ENCODE data around the gene IGFALS. TPM values are rescaled to one million over a fixed set of nuclear protein-coding genes. Genes with fewer than 3 reads are reported as not detected.

Gene IGFALS
- total RNA-seq, 2 donors from 2014 or later: 0.12 TPM; not detected in 1

DNA sequence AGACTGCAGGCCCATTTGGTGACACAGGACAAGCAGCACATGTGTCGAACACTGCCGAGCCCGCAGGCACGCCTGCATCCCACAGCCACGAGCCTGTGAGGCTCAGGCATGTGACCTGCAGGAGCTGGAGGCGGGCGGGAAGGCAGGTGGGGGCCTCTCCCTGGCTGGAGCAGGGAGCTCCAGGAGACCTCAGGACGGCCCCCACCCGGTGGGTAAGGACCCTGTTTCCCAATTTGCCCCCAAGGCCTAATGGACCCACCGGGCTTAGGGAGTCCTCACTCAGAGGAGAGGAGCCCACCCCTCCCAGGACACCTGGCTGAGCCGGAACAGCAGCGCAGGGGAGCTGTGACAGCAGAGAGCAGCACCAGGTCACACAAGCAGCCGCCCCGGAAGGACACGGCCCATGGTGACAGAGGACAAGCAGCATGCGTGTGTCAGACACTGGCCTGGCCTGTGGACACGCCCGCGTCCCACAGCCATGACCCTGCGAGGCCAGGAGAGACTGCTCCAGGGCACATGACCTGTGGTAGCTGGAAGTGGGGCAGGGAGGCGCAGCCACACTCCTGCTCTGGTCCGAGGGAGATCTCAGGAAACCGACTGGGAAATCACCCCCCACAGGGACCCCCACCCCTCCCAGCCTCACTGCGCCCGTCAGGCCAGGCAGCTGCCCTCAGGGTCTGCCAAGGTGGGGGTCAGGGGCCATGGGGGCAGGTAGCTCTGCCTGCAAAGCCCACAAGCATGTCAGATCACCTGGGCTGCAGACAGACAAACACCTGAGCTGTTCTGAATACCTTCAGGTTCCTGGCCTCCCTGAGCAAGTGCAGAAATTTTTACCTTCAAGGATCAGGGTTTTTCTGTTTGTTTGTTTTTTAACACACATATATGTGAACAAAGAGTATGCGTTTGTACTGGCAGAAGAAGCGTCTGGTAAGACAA is 13.5 kb downstream of the IGFALS start:
- no peaks in the 10 kb centered on the region for H3K27me3 Mint-ChIP-seq
- no peaks in the 10 kb centered on the region for H3K9me3 Mint-ChIP-seq
- no peak for DNase-seq (ENCODE audit: low spot score)
- H3K36me3 Mint-ChIP-seq: no peaks in the 10 kb centered on the region
- peaks cover 11 to 14% of the 10 kb centered on the region in 2 donors for H3K4me1 Mint-ChIP-seq (ENCODE audit: low read depth in 2 of 2)
- no peak overlapping the region for H3K4me3 Mint-ChIP-seq
- no peak for ATAC-seq
- H3K27ac Mint-ChIP-seq: no peak overlapping the region

DNA sequence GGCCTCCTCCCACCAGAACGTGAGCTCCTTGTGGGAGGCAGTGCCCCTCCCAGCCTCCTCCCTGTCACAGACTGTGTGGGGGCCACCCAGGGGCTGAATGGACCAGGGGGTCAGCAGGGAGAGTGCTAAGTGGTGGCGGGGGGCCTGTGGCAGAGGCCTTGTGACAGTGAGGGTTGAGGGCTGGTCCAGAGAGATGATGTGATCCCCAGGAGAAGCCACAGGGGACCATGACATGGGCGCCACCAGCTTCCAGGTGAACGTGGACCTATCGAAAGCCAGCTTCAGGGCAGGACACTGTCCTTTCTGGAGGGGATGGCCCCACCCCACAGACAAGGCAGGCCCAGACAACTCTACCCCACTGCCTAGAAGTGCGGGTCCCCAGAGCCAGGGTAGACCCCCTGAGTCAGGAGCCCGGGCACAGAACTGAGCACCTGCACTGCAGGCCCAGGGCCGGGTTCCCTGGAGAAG is 14.2 kb downstream of the IGFALS start:
- DNase-seq (ENCODE audit: low spot score) (no peak), ATAC-seq (no peak)
- Mint-ChIP-seq H3K27me3 (no peaks in the 10 kb centered on the region), H3K4me3 (no peak overlapping the region), H3K36me3 (no peaks in the 10 kb centered on the region), H3K9me3 (no peaks in the 10 kb centered on the region), H3K27ac (no peak overlapping the region), H3K4me1 (ENCODE audit: low read depth in 2 of 2) (peaks cover 10 to 14% of the 10 kb centered on the region in 2 donors)

DNA sequence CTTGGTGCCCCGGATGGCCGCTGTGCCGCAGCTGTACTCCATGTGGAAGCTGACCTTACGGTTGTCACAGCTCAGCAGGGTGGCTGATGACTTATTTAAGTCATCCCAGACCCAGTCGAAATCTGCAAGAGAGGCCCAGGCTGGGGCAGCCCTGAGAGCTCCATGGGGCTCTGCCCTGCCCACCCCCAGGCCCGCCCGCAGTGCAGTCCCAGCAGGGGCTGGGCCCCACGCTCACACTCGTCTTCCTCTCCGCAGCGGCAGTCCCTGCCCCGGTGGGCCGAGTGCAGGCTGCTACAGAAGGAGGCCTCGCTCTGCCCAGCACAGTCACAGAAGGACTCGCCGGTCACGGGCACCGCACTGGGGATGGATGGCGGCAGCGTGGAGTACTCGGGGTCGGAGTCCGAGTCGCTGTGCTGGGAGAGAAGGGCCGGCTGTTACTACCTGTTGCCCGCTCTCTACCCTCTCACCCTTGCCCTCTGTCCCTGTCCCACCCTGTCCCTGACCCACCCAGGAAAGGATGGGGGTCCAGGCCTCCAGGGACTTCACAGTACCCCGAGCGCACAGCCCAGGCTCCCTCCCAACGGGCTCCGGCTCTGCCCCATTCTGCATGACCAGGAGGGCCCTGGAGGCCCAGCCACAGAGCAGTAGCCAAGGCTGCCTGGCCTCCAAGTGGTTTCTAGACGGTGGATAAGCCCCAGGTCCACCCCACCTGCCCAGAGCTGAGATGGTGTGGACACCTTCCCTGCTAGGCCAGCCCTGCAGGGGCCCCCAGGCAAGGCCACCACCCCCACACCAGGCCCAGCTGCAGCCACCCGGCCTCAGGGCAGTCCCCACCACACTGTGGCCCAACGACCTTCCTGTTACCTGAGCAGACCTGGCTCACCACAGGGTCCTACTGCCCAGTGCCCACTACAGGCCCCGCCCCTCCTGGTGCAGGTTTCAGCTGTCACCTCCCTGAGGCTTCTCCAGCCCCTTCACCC is 15.0 kb downstream of the IGFALS start:
- no peak for ATAC-seq
- Mint-ChIP-seq H3K4me1 (ENCODE audit: low read depth in 2 of 2) (peaks cover 10 to 14% of the 10 kb centered on the region in 2 donors), H3K4me3 (no peak overlapping the region), H3K27ac (no peak overlapping the region), H3K9me3 (no peaks in the 10 kb centered on the region), H3K36me3 (no peaks in the 10 kb centered on the region), H3K27me3 (no peaks in the 10 kb centered on the region)
- no peak for DNase-seq (ENCODE audit: low spot score)

DNA sequence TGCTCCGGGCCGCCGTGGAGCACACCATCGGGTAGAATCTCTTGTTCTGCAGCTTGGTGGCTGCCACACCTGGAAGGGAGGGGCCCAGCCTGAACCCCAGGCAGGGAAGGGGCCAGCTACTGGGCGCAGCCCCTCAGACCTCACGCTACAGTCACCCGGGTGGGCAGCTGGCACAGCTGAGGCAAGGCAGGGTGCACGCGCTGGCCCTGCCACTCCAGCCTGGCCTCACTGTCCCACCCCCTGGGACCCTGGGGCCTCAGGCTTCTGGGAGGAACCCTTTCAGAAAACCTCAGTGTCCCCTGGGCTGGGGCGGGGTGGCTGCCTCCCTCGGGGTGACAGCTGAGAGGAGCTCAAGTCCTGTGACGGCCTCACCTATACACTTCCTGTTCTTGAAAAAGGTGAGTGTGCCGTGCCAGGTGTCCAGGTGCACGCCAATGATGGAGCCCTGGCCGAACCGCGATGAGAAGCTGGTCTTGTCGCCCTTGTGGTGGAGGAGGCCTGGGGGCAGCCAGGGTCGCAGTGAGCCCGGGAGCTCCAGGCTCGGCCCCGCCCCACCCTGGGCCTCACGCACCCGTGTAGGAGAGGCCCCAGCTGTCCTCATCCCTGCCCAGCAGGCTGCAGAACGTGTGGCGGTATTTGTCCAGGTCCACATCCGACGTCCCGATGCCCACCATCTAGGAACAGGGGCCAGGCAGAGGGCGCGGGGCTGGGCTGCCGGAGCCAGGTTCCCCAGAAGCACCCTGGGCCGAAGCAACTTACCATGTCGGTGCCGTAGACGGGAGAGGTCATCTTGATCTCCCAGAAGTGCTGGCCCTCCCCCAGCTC is 15.9 kb downstream of the IGFALS start:
- no peaks in the 10 kb centered on the region for H3K36me3 Mint-ChIP-seq
- no peak overlapping the region for H3K27ac Mint-ChIP-seq
- no peak overlapping the region for H3K4me3 Mint-ChIP-seq

DNA sequence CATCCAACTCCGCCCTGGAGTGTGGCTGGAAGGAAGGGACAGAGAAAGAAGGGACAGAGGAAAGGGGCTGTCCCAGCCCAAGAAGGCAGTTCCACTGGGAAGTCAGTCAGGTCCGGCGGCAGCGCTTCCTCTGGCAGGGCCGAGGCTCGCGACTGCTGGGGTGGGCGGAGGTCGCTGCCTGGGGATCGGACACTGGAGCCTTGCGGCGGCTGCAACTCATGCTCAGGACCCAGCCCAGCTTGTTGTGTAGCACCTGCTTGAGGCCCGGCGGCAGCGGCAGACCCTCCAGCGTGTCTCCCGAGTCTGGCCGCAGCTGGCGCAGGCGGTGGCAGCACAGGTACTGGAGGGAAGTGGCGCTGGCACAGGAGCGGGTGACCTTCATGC is 16.5 kb downstream of the IGFALS start:
- H3K27me3 Mint-ChIP-seq: no peaks in the 10 kb centered on the region

More for the DNA sequence above, 15.9 kb downstream of the IGFALS start:
- DNase-seq (ENCODE audit: low spot score): no peak
- Mint-ChIP-seq H3K4me1 (ENCODE audit: low read depth in 2 of 2) (peaks cover 10% of the 10 kb centered on the region in 2 donors), H3K27me3 (no peaks in the 10 kb centered on the region), H3K9me3 (no peaks in the 10 kb centered on the region)
- ATAC-seq: no peak

DNA sequence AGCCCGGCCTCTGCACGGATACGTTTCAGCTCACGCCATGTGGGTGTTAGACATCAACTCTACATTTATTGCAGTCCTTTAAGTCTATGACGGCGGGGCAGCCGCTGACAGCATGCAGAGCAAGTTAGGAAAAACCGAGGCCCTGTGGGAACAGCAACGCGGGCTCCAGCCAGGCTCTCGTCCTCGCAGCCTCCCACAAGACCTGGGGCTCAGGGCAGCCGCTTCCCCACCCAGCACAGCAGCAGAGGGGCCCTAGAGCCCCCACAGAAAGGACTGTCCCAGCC is 16.9 kb downstream of the IGFALS start:
- Mint-ChIP-seq H3K27me3 (no peaks in the 10 kb centered on the region), H3K9me3 (no peaks in the 10 kb centered on the region), H3K27ac (no peak overlapping the region)

More for the DNA sequence above, 16.5 kb downstream of the IGFALS start:
- Mint-ChIP-seq H3K36me3 (peaks cover 4% of the 10 kb centered on the region), H3K9me3 (no peaks in the 10 kb centered on the region), H3K4me3 (no peak overlapping the region), H3K27ac (no peak overlapping the region), H3K4me1 (ENCODE audit: low read depth in 2 of 2) (peaks cover 15% of the 10 kb centered on the region in 2 donors)
- ATAC-seq (no peak), DNase-seq (ENCODE audit: low spot score) (no peak)

DNA sequence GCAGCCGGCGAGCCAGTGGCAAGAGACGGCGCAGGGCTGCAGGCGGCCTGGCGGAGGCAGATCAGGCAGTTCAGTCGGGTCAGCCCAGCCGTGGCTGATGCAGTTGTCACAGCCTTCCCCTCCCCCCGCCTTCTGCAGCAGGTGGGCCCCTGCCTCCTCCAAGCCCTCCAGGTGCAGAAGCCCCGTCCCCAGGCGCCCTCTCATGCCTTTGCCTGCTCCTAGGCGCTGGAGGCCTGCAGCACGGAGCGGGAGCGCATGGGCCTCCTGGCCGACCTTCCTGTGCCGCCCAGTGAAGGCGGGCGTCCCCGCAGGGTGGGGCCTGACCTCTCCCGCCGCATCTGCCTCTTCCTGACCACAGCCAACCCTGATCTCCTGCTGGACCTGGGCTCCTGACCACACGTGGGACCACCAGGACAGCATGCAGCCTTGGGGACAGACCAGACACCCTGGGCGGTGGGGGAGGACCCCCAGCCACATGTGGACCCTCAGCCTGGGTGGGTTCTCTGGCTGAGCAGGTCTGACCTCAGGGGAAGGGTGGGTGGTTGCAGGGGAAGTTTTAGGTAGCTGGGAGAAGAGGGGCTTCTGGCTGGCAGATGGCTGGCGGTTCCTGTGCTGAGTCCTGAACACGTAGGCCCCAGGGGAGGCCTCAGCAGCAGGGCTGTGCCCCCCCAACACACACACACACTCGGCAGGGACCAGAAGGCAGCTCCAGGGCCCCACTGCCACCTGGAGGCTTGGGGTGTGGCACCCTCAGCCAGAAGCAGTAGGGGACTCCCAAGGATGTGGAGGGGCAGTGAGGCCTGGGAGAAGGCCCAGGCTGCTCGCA is 17.4 kb downstream of the IGFALS start:
- peaks cover 6% of the 10 kb centered on the region for H3K36me3 Mint-ChIP-seq
- H3K4me1 Mint-ChIP-seq (ENCODE audit: low read depth in 2 of 2): peaks cover 10 to 12% of the 10 kb centered on the region in 2 donors
- DNase-seq (ENCODE audit: low spot score): no peak
- ATAC-seq: no peak
- H3K9me3 Mint-ChIP-seq: no peaks in the 10 kb centered on the region
- no peaks in the 10 kb centered on the region for H3K27me3 Mint-ChIP-seq
- H3K27ac Mint-ChIP-seq: no peak overlapping the region
- no peak overlapping the region for H3K4me3 Mint-ChIP-seq

More for the DNA sequence above, 16.9 kb downstream of the IGFALS start:
- H3K36me3 Mint-ChIP-seq: peaks cover 6% of the 10 kb centered on the region
- no peak overlapping the region for H3K4me3 Mint-ChIP-seq
- peaks cover 15 to 16% of the 10 kb centered on the region in 2 donors for H3K4me1 Mint-ChIP-seq (ENCODE audit: low read depth in 2 of 2)
- no peak for DNase-seq (ENCODE audit: low spot score)
- no peak for ATAC-seq

DNA sequence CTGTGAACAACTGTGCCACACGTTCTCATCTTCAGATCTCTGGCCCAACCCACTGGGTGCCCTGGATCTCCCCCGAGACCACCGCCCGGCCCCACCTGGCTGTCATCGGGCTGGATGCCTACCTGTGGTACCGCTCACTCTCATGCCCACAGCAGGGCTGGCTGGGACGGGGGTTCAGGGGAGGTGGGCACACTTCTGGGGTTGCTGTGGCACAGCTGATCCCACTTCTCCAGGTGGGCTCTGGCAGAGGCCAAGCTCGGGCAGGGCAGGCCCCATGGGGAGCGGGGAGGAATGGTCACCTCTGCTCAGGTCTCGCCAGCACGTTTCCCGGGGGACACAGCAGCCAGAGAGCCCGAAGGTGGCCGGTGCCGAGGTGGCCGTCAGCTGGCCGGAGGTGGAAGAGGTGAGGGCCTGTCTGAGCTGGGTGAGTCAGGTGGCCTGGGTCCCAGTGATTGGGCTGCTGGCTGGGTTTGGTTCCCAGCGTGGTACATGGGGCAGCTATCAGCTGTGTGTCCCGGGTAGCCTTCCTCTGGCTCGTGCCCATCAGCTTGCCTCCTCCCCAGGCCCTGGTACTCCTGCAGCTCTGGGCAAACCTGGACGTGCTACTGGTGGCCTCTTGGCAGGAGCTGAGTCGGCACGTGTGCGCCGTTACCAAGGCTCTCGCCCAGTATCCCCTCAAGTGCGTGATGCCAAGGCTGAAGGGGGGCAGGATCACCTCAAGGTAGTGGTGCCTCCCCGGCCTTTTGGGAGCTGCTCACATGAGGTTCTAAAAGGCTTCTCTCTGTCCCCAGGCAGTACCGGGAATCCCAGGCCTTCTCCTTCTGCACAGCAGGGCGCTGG is 18.3 kb downstream of the IGFALS start:
- DNase-seq (ENCODE audit: low spot score) (no peak), ATAC-seq (no peak)
- Mint-ChIP-seq H3K4me1 (ENCODE audit: low read depth in 2 of 2) (peaks cover 10 to 11% of the 10 kb centered on the region in 2 donors), H3K4me3 (no peak overlapping the region), H3K27me3 (no peaks in the 10 kb centered on the region), H3K27ac (no peak overlapping the region), H3K36me3 (peaks cover 6% of the 10 kb centered on the region), H3K9me3 (no peaks in the 10 kb centered on the region)

DNA sequence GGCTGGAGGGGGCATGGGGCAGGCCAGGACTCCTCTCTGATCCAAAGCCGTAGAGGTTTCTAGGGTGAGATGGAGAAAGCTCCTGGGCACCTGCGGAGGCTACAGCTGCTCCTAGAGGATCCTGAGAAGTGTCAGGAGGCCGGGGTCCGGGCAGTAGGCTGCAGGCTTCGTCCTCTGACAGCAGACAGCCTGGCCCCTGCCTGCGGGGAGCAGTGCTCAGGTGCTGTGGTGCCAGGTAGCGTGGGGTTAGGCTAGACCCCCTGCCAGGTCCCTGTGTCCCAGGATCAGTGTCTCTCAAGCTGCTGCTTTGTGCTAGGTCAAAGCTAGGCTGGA is 19.1 kb downstream of the IGFALS start:
- no peaks in the 10 kb centered on the region for H3K9me3 Mint-ChIP-seq
- H3K27me3 Mint-ChIP-seq: no peaks in the 10 kb centered on the region
- no peak for DNase-seq (ENCODE audit: low spot score)
- H3K36me3 Mint-ChIP-seq: peaks cover 6% of the 10 kb centered on the region
- H3K4me3 Mint-ChIP-seq: no peak overlapping the region
- H3K27ac Mint-ChIP-seq: no peak overlapping the region
- H3K4me1 Mint-ChIP-seq (ENCODE audit: low read depth in 2 of 2): peaks cover 11 to 12% of the 10 kb centered on the region in 2 donors
- no peak for ATAC-seq

DNA sequence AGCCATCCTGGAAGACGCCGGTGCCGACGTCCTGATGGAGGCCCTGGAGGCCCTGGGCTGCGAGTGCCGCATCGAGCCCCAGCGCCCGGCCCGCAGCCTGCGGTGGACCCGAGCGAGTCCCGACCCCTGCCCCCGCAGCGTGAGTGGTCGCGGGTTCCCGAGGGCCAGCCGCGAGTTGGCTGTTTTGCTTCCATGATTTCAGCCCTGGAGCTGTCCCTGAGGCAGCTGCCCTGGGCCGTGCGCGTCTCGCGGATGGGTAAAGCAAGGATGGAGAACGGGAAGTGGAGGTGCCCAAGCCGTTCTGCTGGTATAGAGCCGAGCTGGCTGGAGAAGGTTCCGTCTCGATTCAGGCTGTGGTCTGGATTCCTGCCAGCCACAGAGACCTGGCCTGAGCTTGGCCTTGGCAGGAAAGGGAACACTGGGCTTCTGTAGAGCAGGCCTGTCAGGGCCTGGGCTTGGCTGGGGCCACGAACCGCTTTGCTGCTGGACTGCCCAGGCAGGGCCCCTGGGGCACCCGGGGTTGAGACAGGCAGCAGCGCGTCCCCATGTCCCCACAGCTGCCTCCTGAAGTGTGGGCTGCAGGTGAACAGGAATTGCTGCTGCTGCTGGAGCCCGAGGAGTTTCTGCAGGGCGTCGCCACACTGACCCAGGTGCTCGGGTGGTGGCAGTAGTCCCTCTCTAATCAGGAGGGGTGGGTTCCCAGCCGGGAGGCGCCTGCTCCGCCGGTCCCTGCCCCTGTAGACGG is 19.6 kb downstream of the IGFALS start:
- DNase-seq (ENCODE audit: low spot score): no peak
- no peaks in the 10 kb centered on the region for H3K9me3 Mint-ChIP-seq
- H3K27ac Mint-ChIP-seq: peak overlapping the region in 1 of 2 donors; percentile 43
- H3K4me1 Mint-ChIP-seq (ENCODE audit: low read depth in 2 of 2): peaks cover 8 to 12% of the 10 kb centered on the region in 2 donors
- no peaks in the 10 kb centered on the region for H3K27me3 Mint-ChIP-seq
- H3K36me3 Mint-ChIP-seq: peaks cover 6% of the 10 kb centered on the region
- no peak for ATAC-seq
- peak overlapping the region; percentile 96 for H3K4me3 Mint-ChIP-seq

DNA sequence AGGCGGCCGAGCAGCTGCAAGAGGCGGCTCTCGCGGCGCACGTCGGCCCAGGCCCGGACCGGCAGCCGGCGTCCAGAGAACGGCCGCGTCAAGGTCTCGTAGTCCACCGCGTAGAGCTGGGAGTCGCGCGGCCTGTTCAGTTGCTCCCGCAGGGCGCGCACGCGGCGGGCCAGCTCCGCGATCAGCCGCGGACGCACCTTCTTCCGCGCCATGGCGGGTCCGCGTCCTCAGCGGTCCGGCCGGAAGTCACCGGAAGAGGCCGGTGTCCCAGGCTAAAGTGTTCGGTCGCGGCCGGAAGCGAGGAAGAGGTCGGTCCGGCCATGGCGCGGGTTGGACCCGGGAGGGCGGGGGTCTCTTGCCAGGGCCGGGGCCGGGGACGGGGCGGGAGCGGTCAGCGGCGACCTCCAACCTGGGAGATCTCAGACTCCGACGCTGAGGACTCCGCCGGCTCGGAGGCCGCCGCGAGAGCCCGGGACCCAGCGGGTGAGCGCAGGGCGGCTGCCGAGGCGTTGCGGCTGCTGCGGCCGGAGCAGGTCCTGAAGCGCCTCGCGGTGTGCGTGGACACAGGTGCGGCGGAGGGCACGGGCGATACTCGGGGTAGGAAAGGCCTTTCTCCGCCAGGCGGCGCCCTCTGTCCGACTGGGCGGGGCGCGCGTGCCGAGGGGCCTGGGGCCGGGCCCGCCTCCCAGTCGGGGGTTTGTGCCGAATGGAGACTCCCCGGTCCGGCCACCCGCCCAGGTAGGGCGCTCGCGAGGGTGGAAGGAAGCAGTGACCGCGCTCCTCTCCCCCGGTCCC is 20.4 kb downstream of the IGFALS start, which contains the start of gene MRPS34:
Gene MRPS34 (minus strand): TSS at position 227 of the 795 bp plus-strand sequence. CDS start 15 bp downstream, at position 212.
- Mint-ChIP-seq H3K4me1 (ENCODE audit: low read depth in 2 of 2) (peaks cover 8 to 12% of the 10 kb centered on the region in 2 donors), H3K4me3 (peak within 1 kb of the TSS; percentile 96), H3K27me3 (no peaks in the 10 kb centered on the region), H3K36me3 (peaks cover 6% of the 10 kb centered on the region), H3K27ac (peak within 1 kb of the TSS; percentile 94 to 95), H3K9me3 (no peaks in the 10 kb centered on the region)
- DNase-seq (ENCODE audit: low spot score) (peak; percentile 87), ATAC-seq (peak; percentile 78 to 84)
